Mucosa of descending colon (tissue), 3 donors: ENCODE measurements around the gene RXRA. TPM values are rescaled to one million over a fixed set of nuclear protein-coding genes. Genes with fewer than 3 reads are reported as not detected.

ENCODE experiments used
- ATAC-seq: fragments of 200-7000 bp; cut with Tn5 transposase; one replicate; pipeline ENCODE4 v1.9.1; 2020; ENCODE audit warnings: mild to moderate bottlenecking, moderate library complexity
- DNase-seq, 3 donors: peaks; one replicate each; pipeline ENCODE4 v3.0.0-alpha.2; 2020
- H3K36me3 ChIP-seq: fragments of 200-600 bp; one replicate; pipeline ENCODE4 v1.8.0; 2021; ENCODE audit warnings: low read depth, mild to moderate bottlenecking
- H3K4me1 ChIP-seq: fragments of 200-600 bp; one replicate; pipeline ENCODE4 v1.8.0; 2021; ENCODE audit warnings: low read depth, mild to moderate bottlenecking
- H3K4me3 ChIP-seq: fragments of 200-600 bp; one replicate; pipeline ENCODE4 v1.8.0; 2021; ENCODE audit warnings: mild to moderate bottlenecking
- H3K9me3 ChIP-seq: fragments of 200-600 bp; one replicate; pipeline ENCODE4 v1.8.0; 2021; ENCODE audit warnings: mild to moderate bottlenecking
- intact Hi-C, 2 donors: fragments of 100-400 bp; cut with DNase I in 1 of 2; cut with micrococcal nuclease in 1 of 2; formaldehyde crosslinking; loops; one replicate each; pipeline versions ENCODE4 v1.11.0 to v1.11.1; 2022; cut with DNase I, micrococcal nuclease
- total RNA-seq, 3 donors: library from RNA; stranded (reverse); fragmentation: NEBNext Ultra II Directional in 2 of 3; extraction: Animal tissue kit (Norgen Biotek cat#: 25700) in 2 of 3; gene quantifications; one replicate each; pipeline versions ENCODE4 v1.2.1 to v1.2.4, GENCODE V29; 2021 to 2023
- TF ChIP-seq, protein P1 (sequence below): fragments of 200-600 bp; IDR thresholded peaks from one replicate; pipeline ENCODE4 v1.8.0; 2022; ENCODE audit warnings: antibody characterized with exemption, mild to moderate bottlenecking
- donor health status: DM: no; HTN: no; CAD: no; lungs with moderate emphysema.
- donor health status: DM: no; HTN: no; CAD: no.
- donor health status: DM: no; HTN: yes; CAD: no.

RXRA gene
- total RNA-seq, 3 donors from 2014 or later: 75.2 to 101 (median 85.3) TPM

DNA sequence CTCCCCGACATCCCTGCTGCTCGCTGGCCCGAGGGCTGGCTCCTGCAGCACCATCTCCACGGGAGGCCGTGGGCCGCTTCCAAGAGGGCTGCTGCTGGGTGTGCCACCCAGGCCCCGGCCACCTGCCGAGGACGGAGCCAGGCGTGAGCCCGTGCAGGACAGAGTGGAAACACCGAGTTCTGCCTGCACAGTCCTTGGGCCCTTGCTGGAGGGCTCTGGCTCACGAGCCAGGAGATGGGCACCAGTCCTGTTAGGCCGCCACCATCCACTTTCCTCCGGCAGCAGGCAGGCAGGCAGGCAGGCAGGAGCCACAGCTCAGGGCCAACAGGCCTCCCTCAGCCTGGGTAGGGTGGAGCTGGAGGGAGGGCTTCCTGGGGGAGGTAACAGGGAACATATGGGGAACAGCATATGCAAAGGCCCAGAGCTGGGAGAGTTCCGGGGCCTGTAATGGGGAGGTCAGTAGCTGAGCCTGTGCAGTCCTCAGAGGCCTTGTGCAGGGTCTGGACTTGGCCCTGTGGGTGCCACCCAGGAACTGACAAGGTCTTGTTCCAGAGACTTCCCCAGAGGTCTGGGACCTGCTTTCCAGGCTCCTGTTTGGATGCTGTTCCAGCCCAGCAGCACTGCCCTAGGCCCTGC lies 31.9 kb downstream of the RXRA start:
- no peaks in the 10 kb centered on the region for H3K9me3 ChIP-seq
- TF ChIP-seq, protein P1, sequence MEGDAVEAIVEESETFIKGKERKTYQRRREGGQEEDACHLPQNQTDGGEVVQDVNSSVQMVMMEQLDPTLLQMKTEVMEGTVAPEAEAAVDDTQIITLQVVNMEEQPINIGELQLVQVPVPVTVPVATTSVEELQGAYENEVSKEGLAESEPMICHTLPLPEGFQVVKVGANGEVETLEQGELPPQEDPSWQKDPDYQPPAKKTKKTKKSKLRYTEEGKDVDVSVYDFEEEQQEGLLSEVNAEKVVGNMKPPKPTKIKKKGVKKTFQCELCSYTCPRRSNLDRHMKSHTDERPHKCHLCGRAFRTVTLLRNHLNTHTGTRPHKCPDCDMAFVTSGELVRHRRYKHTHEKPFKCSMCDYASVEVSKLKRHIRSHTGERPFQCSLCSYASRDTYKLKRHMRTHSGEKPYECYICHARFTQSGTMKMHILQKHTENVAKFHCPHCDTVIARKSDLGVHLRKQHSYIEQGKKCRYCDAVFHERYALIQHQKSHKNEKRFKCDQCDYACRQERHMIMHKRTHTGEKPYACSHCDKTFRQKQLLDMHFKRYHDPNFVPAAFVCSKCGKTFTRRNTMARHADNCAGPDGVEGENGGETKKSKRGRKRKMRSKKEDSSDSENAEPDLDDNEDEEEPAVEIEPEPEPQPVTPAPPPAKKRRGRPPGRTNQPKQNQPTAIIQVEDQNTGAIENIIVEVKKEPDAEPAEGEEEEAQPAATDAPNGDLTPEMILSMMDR: no peak
- H3K36me3 ChIP-seq: no peaks in the 10 kb centered on the region
- DNase-seq (no peak), ATAC-seq (no peak)
- intact Hi-C loops: no loop called here
- H3K4me1 ChIP-seq: peaks cover 57% of the 10 kb centered on the region
- H3K4me3 ChIP-seq: no peak overlapping the region

DNA sequence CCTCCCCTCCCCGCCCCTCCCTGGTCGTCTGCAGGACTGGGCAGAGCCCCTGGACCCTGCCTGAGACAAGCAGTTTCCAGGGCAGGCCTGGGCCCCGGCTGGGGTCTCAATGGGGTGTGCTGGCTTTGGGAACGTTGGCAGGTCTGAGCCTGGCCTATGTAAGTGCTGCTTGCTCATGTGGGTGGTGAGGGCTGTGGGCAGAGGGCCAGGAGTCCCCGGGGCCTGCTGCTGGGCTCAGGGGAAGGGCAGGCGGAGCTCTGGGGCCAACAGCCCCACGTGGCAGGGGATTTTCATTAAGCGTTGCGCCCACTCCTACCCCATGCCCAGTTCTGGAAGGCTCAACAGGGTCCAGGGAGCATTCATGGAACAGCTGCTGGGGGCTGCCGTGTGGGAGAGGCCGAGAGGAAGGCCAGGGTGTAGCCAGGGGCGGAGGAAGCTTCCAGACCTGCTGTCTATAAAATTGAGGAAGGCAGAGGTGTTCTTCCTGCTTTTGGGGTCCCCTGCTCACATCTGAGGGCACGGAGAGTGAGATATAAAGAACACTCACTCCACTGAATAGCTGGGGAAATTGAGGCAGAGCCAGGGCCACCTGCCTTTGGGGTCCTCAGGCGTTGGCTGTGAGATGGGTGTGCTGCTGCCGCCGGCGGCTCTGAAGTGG lies 32.5 kb downstream of the RXRA start:
- H3K36me3 ChIP-seq: no peaks in the 10 kb centered on the region
- no peak overlapping the region for H3K4me3 ChIP-seq
- H3K9me3 ChIP-seq: no peaks in the 10 kb centered on the region
- DNase-seq (no peak), ATAC-seq (no peak)
- TF ChIP-seq, protein P1: no peak
- intact Hi-C loops: no loop called here
- H3K4me1 ChIP-seq: peaks cover 63% of the 10 kb centered on the region

DNA sequence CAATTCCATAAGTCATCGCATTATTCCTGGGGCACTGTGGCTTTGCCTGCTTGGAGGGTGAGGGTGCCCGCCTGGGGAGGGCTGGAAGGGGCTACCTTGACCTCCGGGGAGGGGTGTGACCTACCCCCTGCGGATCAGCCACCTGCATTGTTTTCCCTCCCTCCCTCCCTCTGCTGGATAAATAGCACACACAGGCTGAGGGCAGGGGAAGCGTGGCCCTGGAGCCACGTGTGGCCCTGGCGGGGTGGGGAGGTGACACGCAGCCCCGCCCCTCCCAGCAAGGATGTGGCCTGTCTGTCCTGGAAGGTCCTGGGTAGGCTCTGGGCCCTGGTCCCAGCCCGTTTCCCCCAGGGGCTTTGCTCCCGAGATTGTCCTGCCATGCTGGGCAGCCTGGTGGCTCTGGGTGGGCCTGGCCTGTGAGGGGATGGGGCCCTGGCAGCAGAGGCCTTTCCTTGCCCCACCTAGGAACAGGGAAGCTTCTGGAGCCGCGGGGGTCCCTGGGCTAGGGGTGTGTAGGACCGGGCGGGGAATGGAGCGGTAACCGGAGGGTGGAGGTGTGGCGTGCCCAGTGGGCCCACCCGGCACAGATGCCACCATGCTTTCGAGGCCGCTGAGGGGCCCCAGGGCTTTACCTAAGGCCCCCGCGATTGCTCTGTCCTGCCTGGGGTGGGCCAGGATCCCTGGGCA lies 33.4 kb downstream of the RXRA start:
- no peak overlapping the region for H3K4me3 ChIP-seq
- TF ChIP-seq, protein P1: no peak
- H3K36me3 ChIP-seq: no peaks in the 10 kb centered on the region
- H3K9me3 ChIP-seq: no peaks in the 10 kb centered on the region
- ATAC-seq (no peak), DNase-seq (no peak)
- peaks cover 63% of the 10 kb centered on the region for H3K4me1 ChIP-seq
- intact Hi-C loops: no loop called here

DNA sequence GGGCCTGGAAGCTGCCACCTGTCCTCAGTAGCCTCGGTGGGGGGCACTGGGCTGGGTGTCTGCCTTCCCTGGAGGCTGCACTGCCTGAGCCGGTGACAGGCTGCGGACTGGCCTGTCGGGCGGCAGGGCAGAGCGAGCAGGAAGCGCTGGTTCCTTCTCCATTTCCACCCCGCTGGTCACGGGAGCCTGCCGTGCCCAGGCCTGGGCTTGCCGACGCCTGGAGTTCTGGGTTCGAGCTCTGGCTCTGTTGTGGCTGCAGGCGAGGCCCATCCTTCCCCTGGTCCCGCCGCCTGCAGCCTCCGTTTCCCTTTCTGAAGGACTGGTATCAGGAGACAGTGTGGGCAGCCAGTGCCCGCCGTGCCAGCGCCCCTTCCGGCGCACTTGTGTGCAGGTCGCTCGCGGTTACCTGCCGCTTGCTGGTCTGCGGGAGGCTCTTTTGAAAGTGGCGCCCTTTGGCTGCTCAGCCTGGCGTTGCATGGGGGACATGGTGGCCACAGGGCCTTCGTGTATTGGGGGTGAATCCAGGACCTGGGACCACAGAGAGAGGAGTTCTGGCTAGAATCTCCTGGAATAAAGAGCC lies 34.0 kb downstream of the RXRA start:
- intact Hi-C loops: no loop called here
- ATAC-seq (no peak), DNase-seq (no peak)
- no peaks in the 10 kb centered on the region for H3K9me3 ChIP-seq
- peaks cover 63% of the 10 kb centered on the region for H3K4me1 ChIP-seq
- TF ChIP-seq, protein P1: no peak
- H3K4me3 ChIP-seq: no peak overlapping the region
- no peaks in the 10 kb centered on the region for H3K36me3 ChIP-seq

DNA sequence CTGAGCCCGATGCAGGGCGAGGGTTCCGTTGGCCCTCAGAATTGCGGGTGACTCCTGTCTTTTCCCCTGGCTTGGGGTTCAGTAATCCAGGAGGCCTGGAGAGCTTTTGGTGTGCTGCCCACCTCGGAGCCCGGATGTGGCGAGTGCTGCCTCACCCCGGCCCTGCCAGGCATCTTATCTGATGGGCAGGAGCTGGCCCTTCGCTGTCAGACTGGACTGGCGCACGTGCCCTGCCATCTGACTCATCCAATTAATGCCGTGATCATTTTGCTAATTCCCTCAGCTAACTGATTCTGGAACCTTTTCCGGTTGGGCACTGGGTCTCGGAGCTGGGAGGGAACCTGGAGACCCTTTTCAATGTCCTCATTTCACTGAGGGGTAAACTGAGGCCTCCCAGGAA lies 34.6 kb downstream of the RXRA start:
- TF ChIP-seq, protein P1: no peak
- peaks cover 64% of the 10 kb centered on the region for H3K4me1 ChIP-seq
- no peak for DNase-seq
- H3K4me3 ChIP-seq: no peak overlapping the region
- H3K9me3 ChIP-seq: no peaks in the 10 kb centered on the region
- intact Hi-C loops: no loop called here
- H3K36me3 ChIP-seq: no peaks in the 10 kb centered on the region
- ATAC-seq: no peak
